ENCODE results near the gene IL36G. TPM values are rescaled to one million over a fixed set of nuclear protein-coding genes. Genes with fewer than 3 reads are reported as not detected.

The IL36G gene
- total and polyA plus RNA-seq, 2 donors (not counting 1 experiment from before 2014, with no cell fraction given) = not detected

GRCh38 chr2:112958428-112959108 lies 19.2 kb upstream of the IL36G start:
- H4K20me1 ChIP-seq (ENCODE audit: control insufficient read depth, extremely low read depth, insufficient read depth, low read length) = no peaks in the 10 kb centered on the region
- H3K9ac ChIP-seq (ENCODE audit: insufficient read depth, low read length) = no peak overlapping the region
- no peaks in the 10 kb centered on the region for H3K79me2 ChIP-seq (ENCODE audit: control insufficient read depth, insufficient read depth, low read length)
- H3K27me3 ChIP-seq (ENCODE audit: control insufficient read depth, insufficient read depth, low read length) = peaks cover 13% of the 10 kb centered on the region
- no peaks in the 10 kb centered on the region for H3K9me3 ChIP-seq (ENCODE audit: control insufficient read depth, insufficient read depth, low read depth, low read length)
- no peak overlapping the region for H3K4me2 ChIP-seq (ENCODE audit: extremely low read depth, insufficient read depth, low read length)
- TF ChIP-seq EZH2 (IDR thresholded peaks at IDR 0.05; ENCODE audit: low read length, missing control alignments) (no peak), CTCF (conservative IDR thresholded peaks at IDR 0.05 in 1 of 2, IDR thresholded peaks at IDR 0.05 in 1 of 2; ENCODE audit: low read depth in 1 of 2, low read length in 2 of 2) (peak; percentile 94 to 95)
- no peak overlapping the region for H2AFZ ChIP-seq (ENCODE audit: low read length)
- no peaks in the 10 kb centered on the region for H3K4me1 ChIP-seq (ENCODE audit: control insufficient read depth, extremely low read depth, insufficient read depth, low read length)
- no peak overlapping the region for H3K4me3 ChIP-seq (replicated peaks in 1 of 4; ENCODE audit: control extremely low read depth in 1 of 4, insufficient read depth in 1 of 4, low read depth in 3 of 4, low read length in 4 of 4)
- DNase-seq (ENCODE audit: low read depth in 2 of 2) = peak; percentile 32 to 67
- no peak overlapping the region for H3K27ac ChIP-seq (ENCODE audit: insufficient read depth, low read length)
- H3K36me3 ChIP-seq (ENCODE audit: control insufficient read depth, insufficient read depth, low read length) = no peaks in the 10 kb centered on the region

- Histone ChIP-seq H3K4me3 (replicated peaks in 1 of 4; ENCODE audit: control extremely low read depth in 1 of 4, insufficient read depth in 1 of 4, low read depth in 3 of 4, low read length in 4 of 4) (no peak overlapping the region), H4K20me1 (ENCODE audit: control insufficient read depth, extremely low read depth, insufficient read depth, low read length) (no peaks in the 10 kb centered on the region), H3K4me1 (ENCODE audit: control insufficient read depth, extremely low read depth, insufficient read depth, low read length) (no peaks in the 10 kb centered on the region), H2AFZ (ENCODE audit: low read length) (no peak overlapping the region), H3K9ac (ENCODE audit: insufficient read depth, low read length) (no peak overlapping the region), H3K4me2 (ENCODE audit: extremely low read depth, insufficient read depth, low read length) (no peak overlapping the region), H3K36me3 (ENCODE audit: control insufficient read depth, insufficient read depth, low read length) (no peaks in the 10 kb centered on the region), H3K27me3 (ENCODE audit: control insufficient read depth, insufficient read depth, low read length) (peaks cover 13% of the 10 kb centered on the region), H3K79me2 (ENCODE audit: control insufficient read depth, insufficient read depth, low read length) (no peaks in the 10 kb centered on the region), H3K9me3 (ENCODE audit: control insufficient read depth, insufficient read depth, low read depth, low read length) (no peaks in the 10 kb centered on the region), H3K27ac (ENCODE audit: insufficient read depth, low read length) (no peak overlapping the region)
- TF ChIP-seq EZH2 (IDR thresholded peaks at IDR 0.05; ENCODE audit: low read length, missing control alignments) = no peak
- TF ChIP-seq CTCF (conservative IDR thresholded peaks at IDR 0.05 in 1 of 2, IDR thresholded peaks at IDR 0.05 in 1 of 2; ENCODE audit: low read depth in 1 of 2, low read length in 2 of 2) = no peak
- DNase-seq (ENCODE audit: low read depth in 2 of 2) = no peak
Observed at GRCh38 chr2:112959109-112959812, 18.5 kb upstream of the IL36G start.

GRCh38 chr2:112960230-112960825 lies 17.5 kb upstream of the IL36G start:
- Histone ChIP-seq H4K20me1 (ENCODE audit: control insufficient read depth, extremely low read depth, insufficient read depth, low read length) (no peaks in the 10 kb centered on the region), H3K4me2 (ENCODE audit: extremely low read depth, insufficient read depth, low read length) (no peak overlapping the region), H3K9ac (ENCODE audit: insufficient read depth, low read length) (no peak overlapping the region), H3K36me3 (ENCODE audit: control insufficient read depth, insufficient read depth, low read length) (no peaks in the 10 kb centered on the region), H3K27ac (ENCODE audit: insufficient read depth, low read length) (no peak overlapping the region), H3K9me3 (ENCODE audit: control insufficient read depth, insufficient read depth, low read depth, low read length) (no peaks in the 10 kb centered on the region), H3K4me1 (ENCODE audit: control insufficient read depth, extremely low read depth, insufficient read depth, low read length) (no peaks in the 10 kb centered on the region), H2AFZ (ENCODE audit: low read length) (no peak overlapping the region), H3K79me2 (ENCODE audit: control insufficient read depth, insufficient read depth, low read length) (no peaks in the 10 kb centered on the region), H3K27me3 (ENCODE audit: control insufficient read depth, insufficient read depth, low read length) (peaks cover 13% of the 10 kb centered on the region), H3K4me3 (replicated peaks in 1 of 4; ENCODE audit: control extremely low read depth in 1 of 4, insufficient read depth in 1 of 4, low read depth in 3 of 4, low read length in 4 of 4) (no peak overlapping the region)
- DNase-seq (ENCODE audit: low read depth in 2 of 2) = no peak
- no peak for TF ChIP-seq EZH2 (IDR thresholded peaks at IDR 0.05; ENCODE audit: low read length, missing control alignments)
